ENCODE measurements around the gene KIF19.

Gene KIF19

GRCh38 chr17:74305865-74306654 is 20.0 kb upstream of the KIF19 start:
- no peak for DNase-seq (ENCODE audit: low read depth in 2 of 2)

- no peak for DNase-seq (ENCODE audit: low read depth in 2 of 2)
Observed at GRCh38 chr17:74307984-74308773, 17.8 kb upstream of the KIF19 start.

DNA sequence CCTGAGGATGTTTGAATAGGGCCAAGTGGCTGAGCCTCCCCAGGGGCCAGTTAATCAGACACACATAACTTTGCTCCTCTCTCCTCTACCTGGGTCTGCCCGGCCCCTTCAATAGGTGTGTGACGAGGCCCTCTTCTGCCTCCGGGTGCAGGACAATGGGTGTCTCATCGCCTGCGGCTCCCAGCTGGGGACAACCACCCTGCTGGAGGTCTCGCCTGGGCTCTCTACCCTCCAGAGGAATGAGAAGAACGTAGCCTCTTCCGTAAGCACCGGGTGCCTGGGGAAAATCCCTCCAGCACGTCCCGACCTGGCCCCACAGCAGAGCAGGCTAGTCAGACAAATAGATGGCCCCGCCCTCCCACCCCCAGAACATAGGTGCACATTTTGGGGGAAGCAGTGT is 16.1 kb upstream of the KIF19 start:
- DNase-seq (ENCODE audit: low read depth in 2 of 2) = no peak

DNA sequence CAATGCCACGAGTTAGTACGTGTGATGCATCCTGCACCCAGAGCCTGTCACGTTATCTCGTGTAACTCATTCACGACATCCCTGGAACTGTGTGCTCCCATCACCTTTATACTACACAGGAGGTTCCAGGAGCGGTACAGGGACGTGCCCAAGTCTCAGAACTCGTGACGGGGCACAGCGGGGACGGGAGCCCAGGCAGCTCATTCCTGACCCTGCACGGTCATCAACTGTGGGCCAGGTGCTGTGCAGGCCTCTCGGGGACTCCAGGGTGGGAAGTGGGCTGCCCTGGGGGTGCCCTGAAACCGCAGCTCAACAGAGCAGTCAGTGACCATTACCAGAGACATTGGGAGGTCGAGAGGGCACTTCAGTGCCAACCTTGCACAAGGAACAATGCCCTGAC is 11.1 kb upstream of the KIF19 start:
- no peak for DNase-seq (ENCODE audit: low read depth in 2 of 2)

- DNase-seq (ENCODE audit: low read depth in 2 of 2) = no peak
Observed at GRCh38 chr17:74316220-74316619, 9.8 kb upstream of the KIF19 start.

DNA sequence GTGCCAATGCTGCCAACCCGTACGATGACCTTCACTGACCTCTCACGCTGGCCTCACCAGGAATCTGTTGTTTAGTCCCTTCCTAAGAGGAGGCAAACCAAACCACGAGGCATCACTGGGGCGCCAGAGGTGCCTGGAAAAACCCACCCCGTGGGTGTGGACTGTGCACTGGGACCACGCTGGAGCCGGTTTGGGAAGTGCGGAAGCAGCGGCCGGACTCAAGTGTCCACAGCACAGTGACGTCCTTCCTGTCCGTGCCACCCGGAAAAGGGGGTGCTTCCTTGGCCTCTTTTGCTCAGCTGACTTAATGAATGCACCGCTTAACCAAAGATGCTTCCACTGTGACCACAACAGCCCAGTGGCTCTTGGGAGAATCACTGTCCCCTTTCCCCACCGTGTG is 9.0 kb upstream of the KIF19 start:
- DNase-seq (ENCODE audit: low read depth in 2 of 2) = no peak

- DNase-seq (ENCODE audit: low read depth in 2 of 2) = no peak
Observed at GRCh38 chr17:74318391-74318790, 7.6 kb upstream of the KIF19 start.

DNA sequence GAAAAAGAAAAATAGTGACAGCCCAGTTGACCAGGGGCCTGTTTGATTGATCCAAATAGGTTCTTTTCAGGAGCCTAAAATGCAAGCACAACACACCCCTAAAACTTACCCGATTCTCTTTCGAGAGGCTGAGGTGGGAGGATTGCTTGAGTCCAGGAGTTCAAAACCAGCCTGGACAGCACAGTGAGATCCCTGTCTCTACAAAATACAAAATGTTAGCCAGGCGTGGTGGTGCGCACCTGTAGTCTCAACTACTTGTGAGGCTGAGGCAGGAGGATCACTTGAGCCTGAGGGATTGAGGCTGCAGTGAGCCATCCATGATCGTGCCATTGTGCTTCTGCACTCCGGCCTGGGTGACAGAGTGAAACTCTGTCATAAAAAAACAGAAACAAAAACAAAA is 1.5 kb upstream of the KIF19 start:
- no peak for DNase-seq (ENCODE audit: low read depth in 2 of 2)

GRCh38 chr17:74325376-74325742 is 667 bp upstream of the KIF19 start:
- DNase-seq (ENCODE audit: low read depth in 2 of 2) = no peak

GRCh38 chr17:74326506-74326905 is 480 bp downstream of the KIF19 start:
- DNase-seq (ENCODE audit: low read depth in 2 of 2) = no peak

DNA sequence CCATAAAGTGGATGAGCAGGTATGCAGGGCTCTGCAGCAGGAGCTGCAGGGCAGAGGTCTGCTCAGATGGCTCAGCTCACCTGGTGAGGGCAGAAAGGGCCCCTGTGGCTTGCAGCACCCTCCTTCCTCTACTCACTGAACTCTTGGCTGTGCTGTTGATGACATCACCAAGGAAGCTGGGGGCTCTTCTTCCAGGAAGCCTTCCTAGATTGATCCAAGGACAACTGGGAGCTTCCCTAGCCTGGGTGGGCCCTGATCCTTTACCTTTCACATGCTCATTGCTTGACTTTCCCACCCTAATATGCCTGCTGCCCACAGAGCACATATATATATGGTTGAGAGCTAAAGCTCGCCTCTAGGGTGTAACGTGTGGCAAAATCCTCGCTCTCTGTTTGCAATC is 2.5 kb downstream of the KIF19 start:
- DNase-seq (ENCODE audit: low read depth in 2 of 2) = no peak

DNA sequence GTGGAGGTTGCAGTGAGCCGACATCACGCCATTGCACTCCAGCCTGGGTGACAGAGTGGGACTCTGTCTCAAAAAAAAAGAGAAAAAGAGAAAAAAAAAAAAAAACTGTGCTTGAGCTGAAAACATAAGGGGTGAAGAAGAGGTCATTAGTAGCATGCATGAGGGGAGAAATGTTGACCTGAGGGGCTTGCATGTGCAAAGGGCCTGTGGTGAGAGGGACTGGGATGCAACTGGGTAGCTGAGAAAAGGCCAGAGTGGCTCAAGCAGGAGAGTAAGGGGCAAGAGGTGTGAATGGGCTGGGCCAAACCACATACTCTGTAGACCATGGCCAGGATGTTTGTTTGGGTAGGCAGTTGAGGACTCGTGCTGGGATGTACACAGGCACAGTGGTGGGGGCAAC is 3.4 kb downstream of the KIF19 start:
- no peak for DNase-seq (ENCODE audit: low read depth in 2 of 2)

DNA sequence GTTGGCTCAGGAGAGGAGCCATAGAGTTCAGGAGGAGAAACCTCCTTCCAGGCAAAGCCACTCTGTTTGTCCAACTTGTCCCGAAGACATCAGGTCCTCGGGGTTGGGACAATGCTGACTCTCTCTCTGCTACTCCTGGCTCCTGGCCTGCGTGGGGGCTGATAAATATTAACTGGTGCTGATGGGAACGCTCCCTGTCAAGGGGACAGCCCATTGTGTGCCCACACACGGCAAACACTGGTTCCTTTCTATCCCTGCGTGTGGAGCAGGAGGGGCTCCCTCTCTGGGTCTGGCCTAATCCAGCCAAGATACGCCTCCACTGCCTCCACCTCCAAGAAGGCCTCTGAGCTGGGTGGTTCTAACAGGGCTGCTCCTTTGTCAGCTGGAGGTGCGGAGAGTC is 4.4 kb downstream of the KIF19 start:
- no peak for DNase-seq (ENCODE audit: low read depth in 2 of 2)

DNA sequence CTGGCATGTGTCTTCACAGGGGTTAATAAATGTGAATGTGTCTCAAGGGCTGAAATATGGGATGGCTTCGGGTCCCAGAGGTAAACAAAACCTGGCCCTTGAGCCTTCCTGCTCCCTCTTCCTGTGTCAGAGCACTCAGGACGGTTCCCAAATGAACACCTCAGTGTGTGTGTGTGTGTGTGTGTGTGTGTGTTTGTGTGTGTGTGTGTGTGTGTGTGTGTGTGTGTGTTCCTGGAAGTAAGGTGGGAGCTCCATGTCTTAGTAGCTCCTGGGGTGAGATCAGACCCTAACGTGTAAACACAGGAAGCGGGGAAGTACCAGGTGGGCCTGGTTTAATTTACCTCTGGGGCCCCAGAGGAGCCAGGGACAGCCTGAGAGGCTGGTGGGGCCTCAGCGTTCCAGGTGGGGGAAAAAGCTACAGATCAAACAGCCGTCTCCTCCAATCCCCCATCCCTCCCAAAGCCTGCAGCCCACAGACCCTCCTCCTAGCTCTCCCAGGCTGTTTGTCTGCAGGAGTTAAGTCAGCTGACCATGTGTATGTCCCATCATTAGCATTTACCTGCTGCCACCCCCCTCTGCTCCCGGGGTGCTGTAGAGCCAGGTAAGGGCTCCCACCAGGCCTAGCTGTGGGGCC is 6.1 kb downstream of the KIF19 start:
- DNase-seq (ENCODE audit: low read depth in 2 of 2) = no peak

DNA sequence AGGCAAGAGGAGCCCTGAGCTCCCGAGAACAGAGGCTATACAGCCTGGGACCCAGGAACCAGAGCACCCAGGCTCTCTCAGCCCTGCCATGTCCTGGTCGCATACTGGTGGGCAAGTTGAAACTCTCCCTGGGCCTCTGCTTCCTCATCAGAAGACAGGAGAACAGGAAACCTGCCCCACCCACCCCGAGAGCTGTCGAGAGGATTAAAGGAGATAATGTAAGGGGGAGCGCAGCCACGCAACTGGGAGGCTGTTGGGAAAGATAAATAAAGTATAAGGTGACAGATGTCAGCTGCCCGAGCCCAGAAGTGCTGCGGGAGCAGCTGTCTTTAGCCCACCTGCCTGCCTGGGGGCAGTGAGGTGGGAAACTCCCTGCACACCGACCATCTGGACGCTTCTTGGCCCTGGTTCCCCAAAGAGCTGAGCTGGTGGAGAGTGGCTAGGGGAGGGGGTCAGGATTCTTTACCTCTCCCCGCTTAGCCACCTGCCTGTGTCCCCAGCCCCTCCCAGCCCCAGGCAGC is 6.8 kb downstream of the KIF19 start:
- DNase-seq (ENCODE audit: low read depth in 2 of 2) = no peak

GRCh38 chr17:74334393-74335039 is 8.5 kb downstream of the KIF19 start:
- DNase-seq (ENCODE audit: low read depth in 2 of 2) = no peak

DNA sequence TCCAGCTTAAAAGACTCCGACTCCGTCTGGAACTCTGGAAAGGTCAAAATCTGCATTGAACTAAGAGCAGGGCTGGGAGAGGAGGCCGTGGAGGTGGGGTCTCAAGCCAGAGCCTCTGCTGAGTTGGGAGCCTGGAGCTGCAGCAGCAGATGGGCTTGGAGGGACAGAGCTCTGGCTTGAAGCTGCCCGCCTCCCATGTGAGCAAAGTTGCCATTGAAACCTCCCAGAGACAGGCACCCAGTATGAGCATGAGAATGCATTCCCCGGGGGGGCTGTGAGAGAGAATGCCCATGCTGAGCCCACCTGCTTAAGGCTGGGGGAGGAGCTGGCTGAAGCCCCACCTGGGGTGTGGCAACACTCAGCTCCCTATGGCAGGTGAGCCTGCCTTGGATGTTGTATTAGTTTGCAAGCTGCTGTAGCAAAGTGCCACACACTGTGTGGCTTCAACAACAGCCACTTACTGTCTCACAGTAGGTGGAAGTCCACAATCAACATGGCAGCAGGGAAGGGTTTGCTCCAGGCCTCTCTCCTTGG is 9.6 kb downstream of the KIF19 start:
- no peak for DNase-seq (ENCODE audit: low read depth in 2 of 2)

DNA sequence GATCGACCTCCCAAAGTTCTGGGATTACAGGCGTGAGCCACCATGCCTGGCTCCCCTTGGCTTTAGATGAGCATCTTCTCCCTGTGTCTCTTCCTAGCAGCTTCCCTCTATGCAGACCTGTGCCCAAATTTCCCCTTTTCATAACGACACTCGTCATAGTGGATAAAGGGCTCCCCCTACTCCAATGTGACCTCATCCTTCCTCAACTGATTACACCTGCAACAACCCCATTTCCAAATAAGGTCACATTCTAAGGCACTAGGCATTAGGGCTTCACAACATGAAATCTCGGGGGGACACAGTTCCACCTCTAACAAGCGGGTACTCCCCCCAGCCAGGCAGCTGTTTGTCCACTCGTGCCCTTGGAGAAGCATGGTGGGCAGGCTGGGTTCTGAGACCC is 10.3 kb downstream of the KIF19 start:
- DNase-seq (ENCODE audit: low read depth in 2 of 2) = no peak

- no peak for DNase-seq (ENCODE audit: low read depth in 2 of 2)
Observed at GRCh38 chr17:74337834-74338500, 11.9 kb downstream of the KIF19 start.

GRCh38 chr17:74339537-74340195 is 13.6 kb downstream of the KIF19 start:
- DNase-seq (ENCODE audit: low read depth in 2 of 2) = no peak

Measured in stimulated activated CD4-positive, alpha-beta T cell treated with anti-CD3 and anti-CD28 coated beads, Interleukin-12 subunit alpha, Interleukin-12 subunit beta, amount 100 ng/mL, for 24 hours (primary cell).